Activated effector memory CD4-positive, alpha-beta T cell treated with Interleukin-2 at 50 U/mL for 16 hours (primary cell): Measurements from ENCODE around the gene AP1AR.

Experiments used
- DNase-seq: peaks from one replicate; pipeline ENCODE4 v3.0.0-alpha.2; 2020

Gene AP1AR

GRCh38 chr4:112312610-112313239, 81.1 kb downstream of the AP1AR start:
- no peak for DNase-seq

DNA sequence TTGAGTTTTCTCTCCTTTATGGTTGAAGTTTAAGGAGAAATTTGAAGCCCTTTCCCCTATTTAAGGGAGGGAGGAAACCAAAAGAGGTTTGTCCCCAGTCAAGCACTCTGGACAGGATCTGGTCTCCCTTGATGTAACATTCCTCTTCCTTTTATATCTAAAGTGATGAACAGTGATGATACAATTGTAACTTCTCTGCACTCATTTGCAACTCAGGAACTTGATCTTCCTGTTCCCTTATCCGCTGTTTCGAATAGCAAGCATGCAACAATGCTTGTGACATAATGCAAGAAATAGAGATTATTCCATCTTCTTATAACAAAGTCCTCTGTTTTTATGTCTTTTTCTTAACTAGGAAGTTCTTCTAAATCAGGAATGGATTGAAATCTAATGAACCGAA, 83.9 kb downstream of the AP1AR start:
- DNase-seq: no peak

- DNase-seq: no peak
Measured at GRCh38 chr4:112316360-112316759, 84.8 kb downstream of the AP1AR start.

- DNase-seq: no peak
Measured at GRCh38 chr4:112318239-112319142, 86.9 kb downstream of the AP1AR start.
